ENCODE measurements around the gene UTRN. TPM values are rescaled to one million over a fixed set of nuclear protein-coding genes. Genes with fewer than 3 reads are reported as not detected.

Gene UTRN
- total RNA-seq, 1 experiment from 2014 or later, result 10.7 TPM

DNA sequence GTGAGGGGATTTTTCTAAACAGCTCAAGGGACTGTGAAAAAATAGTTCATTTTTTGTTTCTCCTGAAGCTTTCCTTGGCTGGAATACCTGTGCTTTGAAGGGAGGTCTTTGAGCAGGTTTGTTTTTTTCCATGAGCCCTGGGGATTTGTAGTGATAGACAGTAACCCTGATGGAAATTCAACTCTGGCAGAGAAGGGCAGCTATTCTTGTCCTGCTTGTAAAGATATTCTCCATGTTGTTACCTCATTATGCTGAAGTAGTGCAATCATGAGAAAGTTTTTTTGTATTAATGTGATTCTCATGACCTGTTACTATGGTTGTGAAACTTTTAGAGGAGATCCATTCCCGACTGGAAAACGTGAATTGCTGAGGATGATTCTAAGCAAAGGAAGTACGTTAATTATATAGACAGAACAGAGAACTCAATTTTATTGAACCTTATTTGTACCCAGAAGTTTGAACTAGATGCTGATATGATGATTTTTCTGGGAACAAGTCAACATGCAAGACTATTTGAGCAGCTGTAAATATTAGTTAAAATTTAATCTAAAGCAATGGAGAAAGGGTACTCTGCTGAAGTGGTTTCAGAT lies 12.5 kb downstream of the UTRN start:
- Histone ChIP-seq H3K36me3 (ENCODE audit: insufficient read depth, low read length) (no peaks in the 10 kb centered on the region), H3K4me1 (ENCODE audit: low read length) (no peaks in the 10 kb centered on the region), H3K27me3 (ENCODE audit: low read length) (no peaks in the 10 kb centered on the region), H3K9me3 (ENCODE audit: low read length) (no peaks in the 10 kb centered on the region), H3K4me2 (ENCODE audit: low read depth, low read length, poor library complexity, severe bottlenecking) (no peak overlapping the region), H3K79me2 (ENCODE audit: low read length) (no peaks in the 10 kb centered on the region), H3K9ac (ENCODE audit: low read length) (no peak overlapping the region), H4K20me1 (ENCODE audit: insufficient read depth, low read depth, low read length) (no peaks in the 10 kb centered on the region), H2AFZ (ENCODE audit: low read length) (no peak overlapping the region), H3K27ac (ENCODE audit: low read length) (no peak overlapping the region), H3K4me3 (ENCODE audit: low read length) (no peak overlapping the region), H3K9me2 (replicated peaks; ENCODE audit: insufficient read depth, low read length) (no peaks in the 10 kb centered on the region)
- no peak for DNase-seq

DNA sequence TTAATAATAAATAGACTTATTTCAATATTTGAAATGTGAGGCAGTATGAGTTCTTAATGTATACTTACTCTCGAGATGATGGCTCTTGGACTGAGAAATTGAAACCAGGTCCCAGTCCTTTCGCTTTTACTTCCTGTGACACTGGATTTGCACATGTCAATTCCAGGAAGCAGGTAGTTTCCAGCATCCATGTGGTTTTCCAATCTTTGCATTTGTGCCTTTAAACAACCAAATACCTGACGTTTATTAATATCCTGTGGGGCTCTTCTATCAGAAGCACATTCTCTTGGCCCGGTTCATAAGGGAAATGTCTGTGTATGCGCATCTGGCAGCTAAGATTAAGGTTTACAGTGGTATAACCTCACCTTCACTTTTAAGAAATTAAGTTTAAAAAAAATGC lies 13.1 kb downstream of the UTRN start:
- H3K9me2 ChIP-seq (replicated peaks; ENCODE audit: insufficient read depth, low read length), result no peaks in the 10 kb centered on the region
- H3K27me3 ChIP-seq (ENCODE audit: low read length), result no peaks in the 10 kb centered on the region
- H3K36me3 ChIP-seq (ENCODE audit: insufficient read depth, low read length), result no peaks in the 10 kb centered on the region
- no peaks in the 10 kb centered on the region for H3K9me3 ChIP-seq (ENCODE audit: low read length)
- no peak for DNase-seq
- H4K20me1 ChIP-seq (ENCODE audit: insufficient read depth, low read depth, low read length), result no peaks in the 10 kb centered on the region
- no peak overlapping the region for H2AFZ ChIP-seq (ENCODE audit: low read length)
- no peaks in the 10 kb centered on the region for H3K4me1 ChIP-seq (ENCODE audit: low read length)
- H3K27ac ChIP-seq (ENCODE audit: low read length), result no peak overlapping the region
- H3K79me2 ChIP-seq (ENCODE audit: low read length), result no peaks in the 10 kb centered on the region
- H3K9ac ChIP-seq (ENCODE audit: low read length), result no peak overlapping the region
- no peak overlapping the region for H3K4me2 ChIP-seq (ENCODE audit: low read depth, low read length, poor library complexity, severe bottlenecking)
- H3K4me3 ChIP-seq (ENCODE audit: low read length), result no peak overlapping the region

DNA sequence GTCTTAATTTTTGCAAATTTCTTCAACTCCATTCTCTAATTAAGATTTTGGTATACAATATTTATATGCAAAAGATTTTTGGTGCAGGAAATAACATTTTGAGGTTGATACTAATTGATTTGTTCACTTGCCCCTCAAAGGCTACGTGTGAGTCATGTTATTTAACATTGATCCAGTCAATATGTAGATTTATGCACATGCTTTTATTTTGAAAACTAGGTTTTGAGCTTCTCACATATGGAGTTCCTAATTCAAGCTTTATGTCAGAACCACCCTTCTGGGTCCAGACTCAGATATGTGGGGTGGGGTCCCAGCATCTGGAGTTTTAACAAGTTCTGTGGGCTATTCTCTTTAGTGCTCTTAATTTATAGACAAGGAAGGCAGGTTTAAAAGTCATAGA lies 13.8 kb downstream of the UTRN start:
- H3K9ac ChIP-seq (ENCODE audit: low read length), result no peak overlapping the region
- DNase-seq, result no peak
- H3K79me2 ChIP-seq (ENCODE audit: low read length), result no peaks in the 10 kb centered on the region
- no peaks in the 10 kb centered on the region for H3K4me1 ChIP-seq (ENCODE audit: low read length)
- no peaks in the 10 kb centered on the region for H4K20me1 ChIP-seq (ENCODE audit: insufficient read depth, low read depth, low read length)
- no peak overlapping the region for H3K4me2 ChIP-seq (ENCODE audit: low read depth, low read length, poor library complexity, severe bottlenecking)
- no peak overlapping the region for H3K27ac ChIP-seq (ENCODE audit: low read length)
- H3K27me3 ChIP-seq (ENCODE audit: low read length), result no peaks in the 10 kb centered on the region
- H3K9me3 ChIP-seq (ENCODE audit: low read length), result no peaks in the 10 kb centered on the region
- no peak overlapping the region for H2AFZ ChIP-seq (ENCODE audit: low read length)
- H3K4me3 ChIP-seq (ENCODE audit: low read length), result no peak overlapping the region
- no peaks in the 10 kb centered on the region for H3K9me2 ChIP-seq (replicated peaks; ENCODE audit: insufficient read depth, low read length)
- no peaks in the 10 kb centered on the region for H3K36me3 ChIP-seq (ENCODE audit: insufficient read depth, low read length)

DNA sequence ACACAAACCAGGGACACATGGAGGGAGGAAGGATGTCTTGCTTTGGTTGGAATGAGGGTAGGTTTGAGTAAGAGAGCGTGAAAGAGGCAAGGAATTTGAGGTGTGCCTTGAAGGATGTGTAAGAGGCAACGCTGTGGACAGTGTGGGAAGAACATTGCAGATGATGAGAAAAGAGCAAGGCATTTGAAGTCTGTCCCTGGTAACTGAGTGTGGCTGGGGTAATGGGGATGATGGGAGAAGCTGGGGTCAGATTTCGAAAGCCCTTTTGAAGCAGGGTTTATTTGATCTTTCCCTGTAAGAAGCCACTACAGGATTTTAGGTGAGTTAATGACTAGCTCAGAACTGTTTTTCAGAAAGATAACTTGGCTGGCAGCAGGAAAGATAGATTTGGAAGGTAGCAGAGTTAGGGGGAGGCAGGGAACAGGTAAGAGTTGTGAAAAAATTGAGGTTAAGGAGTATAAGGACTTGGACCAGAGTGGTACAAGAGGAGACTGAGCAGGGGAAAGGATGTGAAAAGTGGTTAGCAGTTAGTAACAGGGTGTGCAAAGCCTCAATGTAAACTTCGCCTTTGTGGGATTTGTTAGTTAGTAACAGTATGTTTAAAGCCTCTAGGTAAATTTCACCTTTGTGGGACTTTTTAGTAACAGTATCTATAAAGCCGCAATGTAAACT lies 17.7 kb downstream of the UTRN start:
- Histone ChIP-seq H3K4me3 (ENCODE audit: low read length) (no peak overlapping the region), H3K79me2 (ENCODE audit: low read length) (no peaks in the 10 kb centered on the region), H4K20me1 (ENCODE audit: insufficient read depth, low read depth, low read length) (no peaks in the 10 kb centered on the region), H3K9me3 (ENCODE audit: low read length) (no peaks in the 10 kb centered on the region), H3K4me1 (ENCODE audit: low read length) (peaks cover 4% of the 10 kb centered on the region; the same call in 1 of the 2 replicates), H2AFZ (ENCODE audit: low read length) (no peak overlapping the region), H3K9me2 (replicated peaks; ENCODE audit: insufficient read depth, low read length) (no peaks in the 10 kb centered on the region), H3K27ac (ENCODE audit: low read length) (no peak overlapping the region), H3K4me2 (ENCODE audit: low read depth, low read length, poor library complexity, severe bottlenecking) (no peak overlapping the region), H3K9ac (ENCODE audit: low read length) (no peak overlapping the region), H3K27me3 (ENCODE audit: low read length) (no peaks in the 10 kb centered on the region), H3K36me3 (ENCODE audit: insufficient read depth, low read length) (no peaks in the 10 kb centered on the region)
- DNase-seq, result no peak

DNA sequence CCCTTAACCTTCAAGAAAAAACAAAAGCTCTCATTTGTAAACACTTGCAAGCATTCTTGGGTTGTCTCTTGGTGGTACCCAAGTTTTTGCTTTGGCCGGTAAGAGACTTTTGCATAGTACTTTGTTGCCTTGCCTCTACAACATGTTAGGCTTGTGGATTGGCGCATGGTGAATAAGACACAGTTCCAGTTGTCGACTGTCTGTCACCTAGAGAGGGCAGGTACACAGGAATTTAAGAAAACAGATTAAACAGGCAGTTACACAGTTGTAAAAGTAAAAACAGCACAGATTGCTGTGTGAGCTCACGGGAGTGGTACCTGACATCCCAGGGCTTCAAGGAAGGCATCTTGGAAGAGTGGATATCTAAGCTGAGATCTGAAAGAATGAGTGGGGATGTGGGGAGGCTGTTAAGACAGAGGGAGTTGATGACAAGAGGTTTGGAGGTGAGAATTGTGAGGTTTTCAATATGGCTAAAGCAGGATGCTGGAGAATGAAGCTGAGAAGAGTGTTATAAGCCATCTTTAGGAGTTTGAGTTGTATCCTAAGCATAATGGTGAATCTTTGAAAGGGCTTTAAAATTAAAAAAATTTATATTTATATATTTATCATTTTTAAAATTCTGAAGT lies 19.2 kb downstream of the UTRN start:
- no peaks in the 10 kb centered on the region for H3K79me2 ChIP-seq (ENCODE audit: low read length)
- no peak overlapping the region for H3K4me2 ChIP-seq (ENCODE audit: low read depth, low read length, poor library complexity, severe bottlenecking)
- peaks cover 4% of the 10 kb centered on the region; the same call in 1 of the 2 replicates for H3K4me1 ChIP-seq (ENCODE audit: low read length)
- H3K27ac ChIP-seq (ENCODE audit: low read length), result no peak overlapping the region
- no peaks in the 10 kb centered on the region for H3K9me2 ChIP-seq (replicated peaks; ENCODE audit: insufficient read depth, low read length)
- DNase-seq, result no peak
- H3K9ac ChIP-seq (ENCODE audit: low read length), result no peak overlapping the region
- H3K9me3 ChIP-seq (ENCODE audit: low read length), result no peaks in the 10 kb centered on the region
- no peak overlapping the region for H3K4me3 ChIP-seq (ENCODE audit: low read length)
- no peak overlapping the region for H2AFZ ChIP-seq (ENCODE audit: low read length)
- H4K20me1 ChIP-seq (ENCODE audit: insufficient read depth, low read depth, low read length), result no peaks in the 10 kb centered on the region
- no peaks in the 10 kb centered on the region for H3K27me3 ChIP-seq (ENCODE audit: low read length)
- no peaks in the 10 kb centered on the region for H3K36me3 ChIP-seq (ENCODE audit: insufficient read depth, low read length)

DNA sequence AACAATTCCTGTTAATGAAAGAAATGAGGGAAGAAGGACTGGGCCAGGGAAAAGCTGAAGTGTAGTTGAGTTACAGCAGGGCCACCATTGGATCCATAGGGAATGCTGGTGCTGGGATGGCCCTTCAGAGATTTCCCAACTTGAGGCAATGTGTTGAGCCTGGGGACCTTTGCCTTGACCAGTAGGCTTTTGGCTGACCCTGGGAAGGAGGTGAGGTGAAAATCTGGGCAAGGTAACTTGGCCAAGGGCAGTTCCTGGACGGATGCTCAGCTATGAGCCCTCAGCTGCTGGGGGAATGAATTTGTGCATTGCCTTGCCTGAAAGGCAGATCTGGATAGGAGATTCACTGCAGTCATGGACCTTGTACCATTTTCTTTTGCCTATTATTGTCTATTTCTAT lies 20.4 kb downstream of the UTRN start:
- H3K4me3 ChIP-seq (ENCODE audit: low read length), result no peak overlapping the region
- no peaks in the 10 kb centered on the region for H4K20me1 ChIP-seq (ENCODE audit: insufficient read depth, low read depth, low read length)
- no peaks in the 10 kb centered on the region for H3K79me2 ChIP-seq (ENCODE audit: low read length)
- no peak overlapping the region for H3K27ac ChIP-seq (ENCODE audit: low read length)
- H3K4me1 ChIP-seq (ENCODE audit: low read length), result peaks cover 4% of the 10 kb centered on the region; the same call in 1 of the 2 replicates
- H2AFZ ChIP-seq (ENCODE audit: low read length), result no peak overlapping the region
- H3K27me3 ChIP-seq (ENCODE audit: low read length), result no peaks in the 10 kb centered on the region
- H3K36me3 ChIP-seq (ENCODE audit: insufficient read depth, low read length), result no peaks in the 10 kb centered on the region
- H3K4me2 ChIP-seq (ENCODE audit: low read depth, low read length, poor library complexity, severe bottlenecking), result no peak overlapping the region
- H3K9ac ChIP-seq (ENCODE audit: low read length), result no peak overlapping the region
- no peak for DNase-seq
- H3K9me3 ChIP-seq (ENCODE audit: low read length), result no peaks in the 10 kb centered on the region
- no peaks in the 10 kb centered on the region for H3K9me2 ChIP-seq (replicated peaks; ENCODE audit: insufficient read depth, low read length)

DNA sequence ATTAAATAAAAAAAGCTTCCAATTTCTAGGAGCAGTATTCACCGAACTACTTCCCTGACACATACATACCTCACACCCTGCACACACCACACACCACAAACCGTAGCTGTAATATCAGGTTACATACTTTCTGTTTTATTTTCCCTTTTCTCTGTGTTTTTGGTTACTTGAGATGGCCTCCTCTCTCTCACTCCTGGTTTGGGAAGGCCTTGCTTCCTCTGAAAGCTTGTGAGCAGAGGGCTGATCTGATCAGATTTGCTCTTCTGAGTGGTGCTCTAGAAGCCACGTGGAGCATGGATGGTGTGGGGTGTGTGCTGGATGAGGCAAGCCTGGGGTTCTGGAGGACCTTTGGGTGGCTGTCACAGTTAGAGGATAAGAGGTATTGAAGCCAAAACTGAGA lies 20.9 kb downstream of the UTRN start:
- H2AFZ ChIP-seq (ENCODE audit: low read length), result no peak overlapping the region
- H3K4me1 ChIP-seq (ENCODE audit: low read length), result peaks cover 5% of the 10 kb centered on the region
- no peak overlapping the region for H3K9ac ChIP-seq (ENCODE audit: low read length)
- H3K27ac ChIP-seq (ENCODE audit: low read length), result no peak overlapping the region
- no peak for DNase-seq
- no peak overlapping the region for H3K4me3 ChIP-seq (ENCODE audit: low read length)
- no peak overlapping the region for H3K4me2 ChIP-seq (ENCODE audit: low read depth, low read length, poor library complexity, severe bottlenecking)
- H4K20me1 ChIP-seq (ENCODE audit: insufficient read depth, low read depth, low read length), result no peaks in the 10 kb centered on the region
- no peaks in the 10 kb centered on the region for H3K36me3 ChIP-seq (ENCODE audit: insufficient read depth, low read length)
- H3K9me2 ChIP-seq (replicated peaks; ENCODE audit: insufficient read depth, low read length), result no peaks in the 10 kb centered on the region
- H3K79me2 ChIP-seq (ENCODE audit: low read length), result no peaks in the 10 kb centered on the region
- no peaks in the 10 kb centered on the region for H3K9me3 ChIP-seq (ENCODE audit: low read length)
- H3K27me3 ChIP-seq (ENCODE audit: low read length), result no peaks in the 10 kb centered on the region

DNA sequence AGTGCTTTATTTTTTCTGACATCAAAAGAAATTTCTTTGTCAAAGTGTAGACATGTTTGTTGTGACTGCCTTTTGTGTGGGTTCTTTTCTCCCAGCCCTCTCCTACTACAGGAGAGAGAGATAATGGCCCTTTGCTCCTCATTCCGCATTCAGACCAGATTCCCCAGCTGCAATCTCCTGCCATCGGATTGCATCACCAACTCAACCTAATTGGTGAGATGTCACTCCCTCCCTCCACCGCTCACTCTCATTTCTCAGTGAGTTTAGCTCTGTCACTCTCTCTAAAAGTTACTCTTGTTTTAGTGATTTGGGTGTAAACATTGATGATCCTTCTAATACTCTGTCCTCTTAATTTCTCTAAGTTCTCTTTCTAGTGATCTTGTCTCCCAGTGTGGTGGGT lies 22.7 kb downstream of the UTRN start:
- Histone ChIP-seq H2AFZ (ENCODE audit: low read length) (no peak overlapping the region), H3K27me3 (ENCODE audit: low read length) (no peaks in the 10 kb centered on the region), H3K4me2 (ENCODE audit: low read depth, low read length, poor library complexity, severe bottlenecking) (no peak overlapping the region), H3K4me3 (ENCODE audit: low read length) (no peak overlapping the region), H3K27ac (ENCODE audit: low read length) (no peak overlapping the region), H3K9me2 (replicated peaks; ENCODE audit: insufficient read depth, low read length) (no peaks in the 10 kb centered on the region), H3K36me3 (ENCODE audit: insufficient read depth, low read length) (no peaks in the 10 kb centered on the region), H3K79me2 (ENCODE audit: low read length) (no peaks in the 10 kb centered on the region), H4K20me1 (ENCODE audit: insufficient read depth, low read depth, low read length) (no peaks in the 10 kb centered on the region), H3K9ac (ENCODE audit: low read length) (no peak overlapping the region), H3K9me3 (ENCODE audit: low read length) (no peaks in the 10 kb centered on the region), H3K4me1 (ENCODE audit: low read length) (peaks cover 14% of the 10 kb centered on the region)
- no peak for DNase-seq

All from Karpas-422 (cell line).